HG03175 (cell line): Measurements from ENCODE around the gene JCAD.

Experiments
- ATAC-seq: cut with Tn5 transposase; IDR thresholded peaks from one replicate; pipeline ENCODE4 v1.9.1; 2021; ENCODE audit warnings: mild to moderate bottlenecking, moderate library complexity; ENCODE audit not compliant: unreplicated experiment

The JCAD gene

DNA sequence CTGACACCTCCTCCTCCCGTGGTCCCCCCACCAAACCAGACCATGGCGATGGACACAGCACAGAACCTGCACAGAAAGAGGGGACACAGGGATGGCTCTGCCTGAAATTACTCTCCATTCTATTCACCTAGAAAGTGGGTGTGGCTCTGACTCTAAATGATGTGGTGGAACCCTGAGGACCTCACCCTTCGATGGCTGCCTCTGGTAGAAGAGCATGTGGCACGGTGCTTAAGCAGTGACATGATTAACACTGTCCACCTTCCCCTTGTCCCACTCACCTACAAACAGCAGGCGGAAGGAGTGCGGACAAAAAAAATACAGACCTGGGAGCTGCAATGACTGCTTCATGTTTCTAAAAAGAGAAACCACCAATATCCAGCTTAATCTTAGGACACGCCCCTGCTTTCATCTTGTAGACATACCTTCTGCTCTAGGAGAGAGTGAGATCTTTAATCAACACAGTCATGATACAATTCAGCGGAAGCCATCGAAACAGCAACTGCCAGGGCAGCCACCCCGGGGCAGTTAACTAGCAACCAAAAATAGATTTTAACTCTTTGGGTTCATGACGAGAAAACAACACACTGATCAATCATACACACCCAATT is 11.4 kb downstream of the JCAD start:
- no peak for ATAC-seq

DNA sequence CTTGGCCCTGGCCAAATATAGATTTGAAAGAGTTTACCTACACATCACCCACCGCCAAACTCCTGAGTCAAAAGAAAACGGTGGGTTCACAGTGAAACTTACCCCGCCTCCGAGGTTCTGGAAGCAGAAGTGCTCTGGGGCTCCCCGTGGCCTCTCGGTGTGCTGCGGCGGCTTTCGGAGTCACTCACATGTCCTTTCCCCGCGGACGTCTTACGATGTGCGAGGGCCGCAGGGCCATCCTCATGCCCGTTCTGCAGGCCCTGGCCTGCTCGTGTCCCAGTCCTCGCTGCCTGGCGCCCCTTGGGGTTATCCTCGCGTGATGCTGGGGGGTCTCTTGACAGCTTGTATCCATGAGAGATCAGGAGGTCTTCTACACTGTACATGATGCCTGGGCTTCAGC is 12.0 kb downstream of the JCAD start:
- ATAC-seq = no peak

DNA sequence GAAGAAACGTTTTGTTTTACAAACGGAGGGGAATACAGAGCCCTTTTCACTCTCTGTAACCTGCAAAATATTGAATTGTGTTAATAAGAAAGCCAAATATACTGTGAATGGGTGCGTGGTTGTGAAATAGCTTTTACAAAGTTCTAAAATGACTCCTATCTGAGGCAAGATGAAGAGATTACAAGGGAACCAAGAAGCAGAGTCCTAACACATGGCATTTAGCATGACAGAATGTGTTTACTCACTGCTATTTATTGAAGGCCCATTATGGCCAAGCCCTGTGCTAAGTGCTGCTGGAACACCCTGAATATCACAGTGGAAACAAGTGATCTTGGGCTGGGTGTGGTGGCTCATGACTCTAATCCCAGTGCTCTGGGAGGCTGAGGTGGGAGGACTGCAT is 12.9 kb downstream of the JCAD start:
- ATAC-seq = no peak

DNA sequence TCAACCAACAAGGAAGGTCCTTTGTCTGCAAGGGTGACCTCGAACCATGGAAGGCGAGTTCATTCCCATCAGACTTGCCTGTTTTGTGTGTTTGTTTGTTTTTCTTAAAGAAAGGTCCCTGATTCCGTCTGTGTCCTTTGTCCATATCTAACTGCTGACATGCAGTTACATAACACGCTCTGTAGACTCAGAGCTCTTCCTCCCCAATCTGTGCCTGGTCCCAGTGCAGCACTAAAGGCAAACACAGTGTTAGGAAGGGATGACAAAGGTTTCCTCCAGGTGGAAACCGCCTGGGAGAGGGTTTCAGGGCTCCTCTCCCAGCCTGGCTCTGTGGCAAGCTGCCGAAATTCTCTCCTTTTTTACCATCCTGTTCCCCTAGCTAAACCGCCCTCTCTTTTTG is 13.4 kb downstream of the JCAD start:
- ATAC-seq = no peak

DNA sequence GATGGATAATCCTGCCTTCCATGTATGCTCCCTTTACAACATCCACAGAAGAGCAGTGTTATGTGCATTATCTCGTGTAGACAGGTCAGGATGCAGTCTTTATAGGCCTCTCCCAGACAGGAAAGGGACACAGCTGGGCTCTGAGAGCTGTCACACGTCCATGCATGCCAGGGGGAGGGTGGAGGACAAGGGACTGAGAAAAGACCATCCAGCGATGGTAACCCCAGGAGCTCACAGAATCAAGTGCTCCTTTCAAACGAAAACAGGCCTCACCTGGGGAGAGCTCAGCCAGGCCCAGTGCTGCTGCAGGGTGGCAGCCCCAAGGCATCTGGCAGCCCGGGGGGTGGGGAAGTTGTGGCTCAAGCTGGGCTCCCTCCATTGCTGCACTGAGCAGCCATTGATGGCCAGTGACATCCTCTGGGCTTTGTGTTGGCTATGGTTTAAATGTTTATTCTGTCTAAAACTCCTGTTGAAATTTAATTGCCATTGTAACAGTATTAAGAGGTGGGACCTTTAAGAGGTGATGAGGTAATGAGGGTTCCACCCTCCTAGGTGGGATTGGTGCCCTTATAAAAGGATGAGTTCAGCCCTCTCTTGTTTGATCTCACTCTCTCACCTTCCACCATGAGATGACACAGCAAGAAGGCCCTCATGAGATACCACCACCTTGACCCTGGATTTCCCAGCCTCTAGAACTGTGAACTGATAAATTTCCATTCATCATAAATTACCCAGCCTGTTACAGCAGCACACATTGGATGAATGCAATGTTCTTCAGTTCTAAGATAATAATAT is 15.7 kb downstream of the JCAD start:
- ATAC-seq = no peak

DNA sequence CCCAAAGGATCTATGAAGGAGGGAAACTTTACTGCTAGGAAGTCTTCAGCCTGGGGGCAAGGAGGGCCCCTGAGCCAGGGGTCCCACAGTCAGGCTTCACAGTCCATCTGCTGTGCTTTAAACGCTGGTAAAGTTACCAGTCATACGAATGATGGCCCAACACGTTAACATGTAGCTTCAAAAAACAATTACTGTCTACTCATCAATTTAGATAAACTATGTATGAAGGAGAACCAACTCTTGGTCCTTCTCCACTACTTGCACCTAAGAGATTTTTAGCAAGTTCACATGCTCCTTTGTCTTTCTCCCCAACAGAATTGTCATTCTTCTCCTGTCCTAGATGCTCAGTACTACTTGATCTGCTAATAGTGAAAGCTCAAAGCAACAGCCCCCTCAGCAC is 16.6 kb downstream of the JCAD start:
- no peak for ATAC-seq

DNA sequence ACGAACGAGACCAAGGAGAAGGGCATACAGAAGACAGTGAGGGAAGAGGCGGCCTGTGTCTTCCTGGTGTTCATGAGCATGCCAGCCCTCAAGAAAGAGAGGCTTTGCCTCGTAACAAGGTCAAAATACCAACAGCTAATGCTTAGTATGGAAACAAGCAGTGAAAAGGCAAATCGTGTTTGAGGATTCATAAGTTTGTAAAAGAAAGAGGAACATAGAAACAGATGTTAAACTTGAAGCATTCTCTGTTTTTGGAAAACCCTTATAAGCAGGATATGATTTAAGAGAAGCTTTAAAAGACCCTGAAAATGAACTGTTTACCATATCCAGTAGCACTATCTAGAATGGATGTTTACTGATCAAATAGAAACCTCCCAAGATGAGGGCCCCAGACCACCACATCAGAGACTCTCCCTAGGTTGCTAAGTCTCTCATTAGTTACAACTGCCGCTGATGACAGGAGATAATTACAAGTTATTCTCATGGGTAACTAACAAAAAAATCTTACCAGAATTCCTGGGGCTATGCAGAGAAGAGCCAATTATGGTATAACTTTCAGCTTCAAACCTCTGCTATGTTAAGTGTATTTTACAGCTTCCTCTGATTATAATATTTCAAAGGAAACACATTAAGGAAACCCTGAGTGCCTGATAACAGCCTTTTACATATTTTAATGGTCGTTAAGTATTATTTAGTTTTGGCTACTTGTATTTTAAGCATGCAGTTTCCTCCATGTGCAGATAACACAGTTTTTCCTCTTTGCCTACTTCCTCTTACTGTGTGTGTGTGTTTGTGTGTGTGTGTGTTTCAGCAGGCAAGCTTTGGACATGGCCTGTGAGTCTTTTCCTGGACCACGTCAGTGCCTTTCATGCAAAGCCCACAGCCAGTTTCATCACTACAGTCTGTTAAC is 17.9 kb downstream of the JCAD start:
- no peak for ATAC-seq

DNA sequence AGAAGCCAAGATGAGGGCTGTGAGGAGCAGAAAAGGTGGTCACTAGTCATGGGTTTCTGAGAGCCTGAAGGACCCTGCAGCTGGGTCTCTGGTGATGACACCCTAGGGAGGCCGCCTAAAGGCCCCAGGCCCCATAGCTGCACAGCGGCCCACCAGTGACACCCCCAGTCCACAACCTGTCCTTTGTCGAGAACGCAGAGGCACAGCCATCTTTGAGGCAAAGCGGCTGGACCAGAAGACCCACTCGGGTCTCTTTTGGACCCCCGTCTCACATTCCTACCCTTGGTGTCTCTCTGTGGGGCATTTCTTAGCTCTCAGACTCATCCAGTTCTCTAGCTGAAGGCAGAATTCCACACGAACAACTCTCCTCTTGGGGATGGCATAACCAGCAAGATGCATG is 18.8 kb downstream of the JCAD start:
- no peak for ATAC-seq

DNA sequence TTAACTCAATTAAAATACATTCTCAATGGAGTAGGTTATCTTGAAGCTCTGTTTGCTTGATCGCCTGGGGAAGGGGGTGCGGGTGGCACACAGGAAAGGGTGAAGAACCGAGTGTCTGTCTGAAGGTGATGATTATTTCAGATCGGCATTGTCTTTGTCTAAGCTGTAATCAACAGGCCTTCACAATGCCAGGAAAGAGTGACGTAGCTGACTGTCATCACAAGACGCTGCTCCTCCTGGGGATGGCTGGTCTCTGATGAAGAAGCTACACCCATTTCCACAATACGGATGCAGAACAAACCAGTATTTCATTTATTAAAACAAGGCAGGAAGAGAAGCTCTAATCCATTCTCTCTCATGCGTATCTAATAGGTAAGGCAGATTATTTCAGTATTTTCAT is 19.4 kb downstream of the JCAD start:
- ATAC-seq = no peak

DNA sequence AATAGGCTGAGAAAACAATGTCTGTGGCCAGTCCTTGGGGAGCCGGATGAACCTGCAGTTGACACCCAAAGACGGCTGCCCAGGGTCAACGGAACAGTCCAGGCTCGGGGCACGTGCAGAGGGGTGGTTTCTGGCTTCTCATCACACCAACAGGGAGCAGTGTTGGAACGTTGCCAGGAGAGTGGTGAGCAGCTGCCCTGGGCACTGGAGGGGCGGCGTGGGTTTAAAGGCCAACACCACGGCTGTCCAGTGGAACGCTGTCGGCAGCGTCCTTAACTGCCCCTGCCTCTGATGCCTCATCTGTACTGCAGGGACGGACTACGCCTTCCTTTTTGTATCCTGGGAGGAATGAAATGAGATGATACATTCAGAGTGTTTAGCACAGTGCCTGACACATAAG is 19.8 kb downstream of the JCAD start:
- no peak for ATAC-seq

DNA sequence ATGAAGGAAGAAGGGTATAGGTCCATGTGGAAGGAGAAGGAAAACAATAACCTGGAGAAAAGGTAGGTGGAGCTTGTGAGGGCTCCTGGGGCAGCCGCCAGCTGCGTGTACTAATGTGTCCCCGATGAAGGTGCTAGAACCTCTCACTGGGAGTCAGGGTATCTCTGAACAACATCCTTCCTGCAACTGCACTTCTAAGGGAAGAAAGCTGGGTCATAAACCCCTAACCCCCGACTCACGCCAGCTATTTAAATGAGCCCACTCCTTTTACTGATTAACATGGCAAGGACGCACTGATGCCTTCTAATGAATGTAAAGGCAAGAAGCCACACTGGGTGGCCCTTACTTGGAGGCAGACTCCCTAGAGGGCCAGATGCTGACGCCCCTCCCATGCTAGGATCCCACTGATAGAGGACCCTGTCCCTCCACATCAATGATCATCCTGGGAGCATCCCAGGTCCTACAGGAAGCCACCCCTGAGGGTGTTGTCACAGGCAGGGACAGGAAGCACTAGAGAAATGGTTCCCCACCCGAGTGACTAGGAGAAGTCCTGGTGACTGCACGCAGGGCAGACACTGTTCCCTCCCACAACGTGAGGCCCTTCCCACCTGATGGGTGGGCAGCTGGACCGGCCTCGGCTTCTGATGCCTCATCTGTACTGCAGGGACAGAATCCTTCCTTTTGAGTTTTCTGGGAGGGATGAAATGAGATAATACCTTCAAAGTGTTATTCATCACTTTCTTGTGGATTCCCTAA is 20.4 kb downstream of the JCAD start:
- no peak for ATAC-seq

DNA sequence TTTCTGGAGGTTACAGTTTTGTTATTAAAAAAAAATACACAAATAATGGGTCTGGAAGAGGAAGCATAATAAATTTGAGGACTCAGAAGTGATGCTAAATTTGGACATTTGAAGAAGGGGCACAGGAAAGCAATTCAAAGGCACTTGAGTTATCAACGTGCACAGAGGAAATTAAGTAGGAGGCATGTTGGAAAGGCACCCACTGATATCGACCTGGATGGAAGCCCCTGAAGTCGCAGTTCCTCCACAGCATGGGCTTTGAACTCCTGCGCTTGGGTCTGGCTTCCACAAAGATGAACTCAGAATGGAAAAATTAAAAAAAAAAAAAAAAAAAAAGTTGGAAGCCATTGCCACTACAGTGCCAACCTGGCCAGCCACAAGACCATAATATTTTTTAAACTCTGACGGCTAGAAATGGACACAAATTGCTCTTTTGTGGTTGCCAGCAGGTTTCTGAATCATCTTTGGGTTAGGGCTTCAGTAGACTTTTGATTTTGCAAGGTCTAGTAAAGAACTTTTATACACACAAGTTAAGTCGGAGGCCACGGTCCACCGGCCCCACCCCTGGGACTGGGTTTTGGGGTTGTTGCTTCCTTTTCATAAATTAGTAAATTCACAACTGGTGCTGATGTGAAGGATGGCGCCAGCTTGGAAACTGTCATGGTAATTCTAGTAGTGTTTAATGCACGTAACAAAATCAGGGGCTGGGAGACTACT is 21.6 kb downstream of the JCAD start:
- no peak for ATAC-seq

DNA sequence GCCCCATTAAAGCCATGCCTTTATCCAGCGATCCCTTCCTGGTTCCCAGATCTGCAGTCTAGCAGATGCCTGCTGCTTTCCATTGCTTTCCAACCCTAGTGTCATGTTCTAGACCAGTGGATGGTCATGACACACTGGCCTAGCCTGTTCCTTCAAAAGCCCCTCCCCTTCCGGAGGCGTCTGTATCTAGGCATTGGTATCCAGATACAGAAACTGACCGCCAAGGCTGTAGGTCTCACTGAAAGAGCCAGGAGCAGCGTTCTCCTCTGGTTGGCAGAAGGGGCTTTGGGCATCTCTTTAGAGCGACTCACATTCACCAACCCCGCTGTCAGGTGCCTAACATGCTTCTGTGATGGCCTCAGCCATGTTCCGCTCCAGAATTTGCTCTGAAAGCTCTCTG is 22.6 kb downstream of the JCAD start:
- no peak for ATAC-seq

DNA sequence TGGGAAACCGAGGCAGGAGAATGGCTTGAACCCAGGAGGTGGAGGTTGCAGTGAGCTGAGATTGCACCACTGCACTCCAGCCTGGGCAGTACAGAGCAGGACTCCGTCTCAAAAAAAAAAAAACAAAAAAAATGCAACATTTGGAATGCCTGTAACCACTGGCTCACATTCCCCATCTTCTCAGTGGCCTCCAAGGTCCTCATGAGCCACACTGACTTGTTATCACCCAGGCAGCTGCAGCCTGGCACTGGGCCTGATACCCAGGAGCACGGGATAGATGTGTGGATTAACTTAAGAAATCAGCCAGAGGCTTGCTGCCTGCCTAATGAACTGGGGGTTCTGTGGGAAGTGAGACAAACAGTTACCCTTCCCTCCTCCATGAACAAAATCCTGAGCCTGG is 23.0 kb downstream of the JCAD start:
- ATAC-seq = no peak

DNA sequence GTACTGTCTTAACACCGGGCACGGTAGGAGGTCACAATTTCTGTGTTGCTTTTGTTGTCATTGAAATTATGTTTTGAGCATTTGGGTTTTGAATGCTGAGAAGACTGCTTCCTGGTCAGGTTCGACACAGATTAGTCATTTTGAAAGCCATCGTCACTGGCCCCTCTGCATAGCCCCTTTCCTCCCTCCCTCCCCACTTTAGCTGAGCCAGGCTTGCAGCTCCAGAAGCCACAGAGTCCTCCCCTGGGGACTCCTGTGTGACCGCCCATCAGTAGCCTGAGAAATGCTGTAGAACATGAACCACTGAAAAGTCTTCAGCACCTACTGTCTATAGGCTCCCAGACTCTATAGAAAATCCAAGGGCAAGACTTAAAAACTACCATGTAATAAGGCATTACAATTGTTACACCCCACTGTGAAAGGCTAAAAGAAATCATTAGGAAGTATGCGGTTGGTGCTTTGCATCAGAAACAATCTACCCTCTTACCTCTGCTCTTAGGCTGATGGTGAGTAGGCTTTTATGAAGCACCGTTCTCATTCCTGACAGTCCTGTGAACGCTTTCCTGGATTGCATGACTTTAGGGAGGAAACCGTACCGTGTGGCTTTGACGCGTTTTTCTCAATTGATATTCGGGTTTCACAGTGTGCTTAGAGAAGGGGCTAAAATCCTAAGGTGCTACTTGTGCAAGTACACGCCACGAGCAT is 24.8 kb downstream of the JCAD start:
- ATAC-seq = peak; percentile 72

DNA sequence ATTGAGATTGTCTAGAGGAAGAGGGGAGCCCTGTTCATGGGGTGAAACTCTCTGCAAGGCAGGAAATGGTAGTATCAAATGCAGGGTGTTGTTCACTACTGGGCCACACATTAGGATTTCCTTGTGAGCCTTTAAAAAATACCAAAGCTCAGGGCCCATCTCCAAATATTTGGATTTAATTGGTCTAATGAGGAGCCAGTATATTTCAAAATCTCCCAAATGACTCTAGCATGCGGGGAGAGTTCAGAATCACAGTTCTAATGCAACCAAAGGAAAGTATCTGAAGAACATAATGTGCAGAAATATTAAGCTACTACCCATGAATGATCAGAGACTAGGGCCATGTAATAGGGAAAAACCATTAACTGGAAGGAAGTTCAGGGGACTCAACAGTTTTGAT is 27.3 kb downstream of the JCAD start:
- ATAC-seq = no peak

DNA sequence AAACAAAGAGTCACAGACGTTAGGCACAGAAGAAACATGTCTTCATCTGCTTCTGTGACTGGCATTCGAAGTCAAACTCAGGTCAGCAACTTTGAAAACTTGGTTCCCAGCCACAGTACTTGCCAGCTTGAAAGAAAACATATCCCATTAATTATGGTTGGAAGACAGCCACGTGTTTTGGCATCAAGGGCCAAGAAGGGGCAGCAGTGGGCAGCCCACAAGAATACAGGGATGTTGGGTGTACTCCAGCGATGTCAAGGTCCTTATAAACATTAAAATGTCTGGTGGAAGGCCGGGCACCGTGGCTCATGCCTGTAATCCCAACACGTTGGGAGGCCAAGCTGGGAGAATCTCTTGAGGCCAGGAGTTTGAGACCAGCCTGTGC is 29.5 kb downstream of the JCAD start:
- no peak for ATAC-seq

DNA sequence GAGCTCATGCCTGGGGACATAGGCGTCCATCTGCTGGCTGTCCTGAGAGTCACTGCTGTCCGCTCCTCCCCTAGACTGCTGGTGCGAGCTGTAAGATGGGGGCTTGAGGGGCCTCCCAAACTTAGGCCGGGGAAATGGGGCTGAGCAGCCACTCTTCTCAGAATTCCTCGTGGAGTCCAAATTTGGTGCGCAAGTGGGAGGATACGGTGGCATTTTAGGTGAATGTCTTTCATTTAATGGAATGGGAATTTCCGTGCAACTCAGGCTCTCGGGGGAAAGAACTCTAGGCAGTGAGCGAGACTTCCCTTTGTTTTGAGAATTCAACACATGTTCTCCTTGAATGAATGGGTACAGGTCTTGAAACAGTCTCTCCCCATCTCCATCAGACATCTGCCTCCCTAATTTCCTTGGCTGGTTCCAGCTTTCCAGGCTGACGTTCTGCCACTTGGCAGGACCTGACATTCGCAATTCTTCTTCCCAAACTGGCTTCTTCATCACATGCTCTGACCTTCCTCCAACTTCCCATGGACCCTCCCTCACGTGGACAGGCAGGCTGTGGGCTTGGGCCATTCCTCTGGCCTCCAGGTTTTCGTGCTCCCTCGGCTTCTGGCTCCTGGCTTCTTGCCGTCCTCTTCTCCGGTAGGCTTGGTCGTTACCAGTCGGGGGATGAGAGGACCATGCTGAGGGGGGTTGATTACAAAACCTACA is 30.1 kb downstream of the JCAD start:
- ATAC-seq = no peak

DNA sequence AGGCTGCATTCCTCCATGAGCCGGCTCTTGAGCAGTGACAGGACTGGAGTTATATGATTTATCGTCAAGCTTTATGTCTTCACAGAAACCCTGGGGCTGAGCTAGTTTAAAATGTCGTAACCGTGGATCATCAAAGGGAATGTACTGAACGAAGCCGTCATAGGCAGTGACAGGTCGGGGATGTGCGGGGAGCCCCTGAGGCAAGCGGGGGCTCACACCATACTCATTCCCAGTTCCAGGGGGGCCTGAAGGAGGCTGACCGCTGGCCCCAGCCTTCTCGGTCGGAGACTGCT is 30.7 kb downstream of the JCAD start:
- no peak for ATAC-seq
